Upper lobe of right lung (tissue), 1 donor: ENCODE data around the gene CDH23. TPM values are rescaled to one million over a fixed set of nuclear protein-coding genes. Genes with fewer than 3 reads are reported as not detected.

ENCODE experiments used
- ATAC-seq: fragments of 200-7000 bp; cut with Tn5 transposase; one replicate; pipeline ENCODE4 v1.9.1; 2020; ENCODE audit warnings: mild to moderate bottlenecking, moderate library complexity
- DNase-seq: peaks from one replicate; pipeline ENCODE4 v3.0.0-alpha.2; 2020
- H3K27ac ChIP-seq: fragments of 200-600 bp; one replicate; pipeline ENCODE4 v1.8.0; 2022
- H3K27me3 ChIP-seq: fragments of 200-600 bp; one replicate; pipeline ENCODE4 v1.8.0; 2022; ENCODE audit warnings: mild to moderate bottlenecking
- H3K36me3 ChIP-seq: fragments of 200-600 bp; one replicate; pipeline ENCODE4 v1.8.0; 2022
- H3K4me1 ChIP-seq: fragments of 200-600 bp; one replicate; pipeline ENCODE4 v1.8.0; 2022
- H3K4me3 ChIP-seq: fragments of 200-600 bp; one replicate; pipeline ENCODE4 v1.8.0; 2022; ENCODE audit warnings: mild to moderate bottlenecking
- H3K9me3 ChIP-seq: fragments of 200-600 bp; one replicate; pipeline ENCODE4 v1.8.0; 2022
- intact Hi-C: fragments of 100-400 bp; cut with DNase I; formaldehyde crosslinking; loops from one replicate; pipeline ENCODE4 v1.11.0; 2022
- total RNA-seq: library from RNA; stranded (reverse); fragmentation: NEBNext Ultra II Directional; extraction: Animal tissue kit (Norgen Biotek cat#: 25700); gene quantifications from one replicate; pipeline ENCODE4 v1.2.1, GENCODE V29; 2021
- TF ChIP-seq, protein P1 (sequence below): fragments of 200-600 bp; IDR thresholded peaks from one replicate; pipeline ENCODE4 v1.8.0; 2022; ENCODE audit warnings: antibody characterized with exemption
- donor health status: DM: no; HTN: yes; CAD: no; lungs with severe emphysema.

CDH23 gene
- total RNA-seq, 1 donor from 2014 or later, result 10.9 TPM

DNA sequence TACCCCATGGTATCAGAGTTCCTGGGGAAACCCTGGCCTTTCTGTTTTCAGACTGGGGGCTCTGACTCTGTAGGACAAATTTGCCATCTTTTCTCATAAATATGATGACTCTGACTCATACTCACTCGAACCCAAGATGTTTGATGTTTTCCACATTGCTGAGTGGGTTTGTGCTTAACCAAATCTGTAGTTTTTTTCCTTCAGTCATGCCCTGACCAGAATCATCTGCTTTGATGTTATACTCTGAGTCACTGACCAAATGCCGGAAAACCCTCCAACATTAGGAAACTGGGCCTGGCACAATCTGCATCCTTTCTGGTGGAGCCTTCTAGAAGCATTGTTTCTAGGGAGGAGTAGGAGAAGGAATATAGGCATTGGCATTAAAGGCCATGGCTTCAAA, 204.1 kb downstream of the CDH23 start:
- H3K27ac ChIP-seq, result no peak overlapping the region
- no peaks in the 10 kb centered on the region for H3K36me3 ChIP-seq
- no peak overlapping the region for H3K4me3 ChIP-seq
- no peaks in the 10 kb centered on the region for H3K9me3 ChIP-seq
- intact Hi-C loops, result no loop called here
- TF ChIP-seq, protein P1, sequence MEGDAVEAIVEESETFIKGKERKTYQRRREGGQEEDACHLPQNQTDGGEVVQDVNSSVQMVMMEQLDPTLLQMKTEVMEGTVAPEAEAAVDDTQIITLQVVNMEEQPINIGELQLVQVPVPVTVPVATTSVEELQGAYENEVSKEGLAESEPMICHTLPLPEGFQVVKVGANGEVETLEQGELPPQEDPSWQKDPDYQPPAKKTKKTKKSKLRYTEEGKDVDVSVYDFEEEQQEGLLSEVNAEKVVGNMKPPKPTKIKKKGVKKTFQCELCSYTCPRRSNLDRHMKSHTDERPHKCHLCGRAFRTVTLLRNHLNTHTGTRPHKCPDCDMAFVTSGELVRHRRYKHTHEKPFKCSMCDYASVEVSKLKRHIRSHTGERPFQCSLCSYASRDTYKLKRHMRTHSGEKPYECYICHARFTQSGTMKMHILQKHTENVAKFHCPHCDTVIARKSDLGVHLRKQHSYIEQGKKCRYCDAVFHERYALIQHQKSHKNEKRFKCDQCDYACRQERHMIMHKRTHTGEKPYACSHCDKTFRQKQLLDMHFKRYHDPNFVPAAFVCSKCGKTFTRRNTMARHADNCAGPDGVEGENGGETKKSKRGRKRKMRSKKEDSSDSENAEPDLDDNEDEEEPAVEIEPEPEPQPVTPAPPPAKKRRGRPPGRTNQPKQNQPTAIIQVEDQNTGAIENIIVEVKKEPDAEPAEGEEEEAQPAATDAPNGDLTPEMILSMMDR, result no peak
- DNase-seq, result no peak
- H3K27me3 ChIP-seq, result no peaks in the 10 kb centered on the region
- ATAC-seq, result no peak
- peaks cover 15% of the 10 kb centered on the region for H3K4me1 ChIP-seq

DNA sequence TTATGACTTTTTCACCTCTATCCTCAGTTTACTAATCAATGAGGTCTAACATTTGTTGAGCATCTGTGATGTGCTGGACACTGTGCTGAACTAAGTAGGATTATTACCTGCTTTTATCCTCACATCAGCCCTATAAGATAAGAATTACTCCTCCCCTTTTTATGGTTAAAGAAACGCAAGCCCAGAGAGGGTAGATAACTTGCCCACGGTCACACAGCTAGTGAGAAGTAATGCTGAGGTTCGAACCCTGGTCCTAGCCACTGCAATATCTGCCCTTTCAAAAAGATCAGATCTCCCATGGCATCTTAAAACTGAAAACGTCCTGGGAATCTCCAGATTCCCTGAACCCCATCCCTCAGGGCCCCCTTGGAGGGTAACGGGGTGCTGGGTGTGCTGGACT, 204.6 kb downstream of the CDH23 start:
- Histone ChIP-seq H3K9me3 (no peaks in the 10 kb centered on the region), H3K4me1 (peaks cover 15% of the 10 kb centered on the region), H3K27me3 (no peaks in the 10 kb centered on the region), H3K27ac (no peak overlapping the region), H3K36me3 (no peaks in the 10 kb centered on the region), H3K4me3 (no peak overlapping the region)
- intact Hi-C loops, result no loop called here
- DNase-seq (no peak), ATAC-seq (no peak)
- TF ChIP-seq, protein P1, result no peak

DNA sequence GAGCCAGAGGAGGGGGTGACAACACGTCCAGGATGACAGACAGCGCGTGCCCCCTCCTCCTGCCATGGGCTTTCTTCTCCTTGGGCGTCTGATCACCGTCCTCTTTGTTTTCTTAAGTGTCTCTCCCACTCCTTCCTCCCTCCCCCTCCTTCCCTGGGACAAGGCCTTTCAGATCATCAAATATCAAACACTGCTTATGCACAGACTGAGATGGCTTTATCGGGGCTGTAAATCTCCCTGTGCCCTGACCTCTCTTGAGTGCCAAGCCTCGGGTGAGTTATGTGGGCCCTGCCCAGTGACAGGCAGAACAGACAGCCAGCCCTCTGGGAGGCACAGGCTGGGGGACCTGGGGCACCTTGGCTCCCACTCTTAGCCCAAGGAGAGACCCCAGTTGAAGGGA, 206.4 kb downstream of the CDH23 start:
- no peaks in the 10 kb centered on the region for H3K27me3 ChIP-seq
- ATAC-seq (no peak), DNase-seq (no peak)
- no peaks in the 10 kb centered on the region for H3K9me3 ChIP-seq
- intact Hi-C loops, result no loop called here
- TF ChIP-seq, protein P1, result no peak
- no peaks in the 10 kb centered on the region for H3K36me3 ChIP-seq
- peaks cover 6% of the 10 kb centered on the region for H3K4me1 ChIP-seq
- H3K27ac ChIP-seq, result no peak overlapping the region
- H3K4me3 ChIP-seq, result no peak overlapping the region

DNA sequence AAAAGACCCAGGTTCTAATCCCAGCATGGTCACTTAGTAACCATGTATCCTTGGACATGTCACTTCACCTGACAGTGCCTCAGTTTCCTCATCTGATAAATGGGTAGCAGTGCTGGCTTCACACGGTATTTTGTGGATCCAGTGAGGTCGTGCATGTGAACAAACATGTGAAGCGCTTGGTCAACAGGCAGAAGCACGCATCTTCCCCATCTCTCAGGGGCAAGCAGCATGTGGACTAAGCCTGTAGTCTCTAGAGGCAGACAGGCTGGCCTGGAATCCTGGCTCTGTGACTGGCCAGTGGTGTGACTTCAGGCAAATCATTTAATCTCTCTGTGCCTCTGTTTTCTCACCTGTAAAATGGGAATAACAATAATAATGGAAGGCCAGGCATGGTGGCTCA, 207.0 kb downstream of the CDH23 start:
- Histone ChIP-seq H3K4me1 (peaks cover under 1% of the 10 kb centered on the region), H3K27me3 (no peaks in the 10 kb centered on the region), H3K9me3 (no peaks in the 10 kb centered on the region), H3K36me3 (no peaks in the 10 kb centered on the region), H3K4me3 (no peak overlapping the region), H3K27ac (no peak overlapping the region)
- no peak for ATAC-seq
- no peak for DNase-seq
- TF ChIP-seq, protein P1, result no peak
- intact Hi-C loops, result no loop called here

DNA sequence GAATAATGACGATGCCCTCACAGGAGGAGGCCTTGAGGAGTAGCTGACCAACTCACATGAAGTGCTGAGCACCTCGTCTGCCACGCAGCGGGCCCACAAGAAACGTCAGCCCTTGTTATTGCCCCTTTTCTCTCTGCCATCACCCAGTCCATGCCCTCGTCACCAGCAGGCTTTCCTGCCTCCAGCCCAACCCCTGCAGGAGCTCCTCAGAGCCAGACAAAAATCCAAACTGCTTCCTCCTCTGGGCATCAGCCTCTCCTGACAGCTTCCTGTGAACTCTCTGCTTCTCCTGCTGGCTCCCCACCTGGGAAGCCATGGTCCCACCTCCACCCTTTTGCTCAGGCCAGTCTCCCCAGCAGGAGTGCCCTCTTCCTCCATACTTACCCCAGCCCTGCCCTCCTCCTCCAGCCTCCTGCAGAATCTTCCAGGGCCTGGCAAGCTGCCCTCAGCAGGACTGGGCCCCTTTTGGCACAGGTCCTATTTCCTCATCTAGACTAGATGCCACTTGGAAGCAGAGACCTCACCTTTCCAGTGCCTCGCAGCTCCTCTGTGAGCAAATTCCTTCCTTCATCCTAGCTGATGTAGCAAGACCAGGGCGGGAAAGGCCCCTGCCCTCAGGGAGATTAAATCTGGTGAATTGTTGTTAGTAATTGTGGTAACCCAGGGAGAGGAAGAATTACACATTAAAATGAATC, 207.8 kb downstream of the CDH23 start:
- no peaks in the 10 kb centered on the region for H3K36me3 ChIP-seq
- DNase-seq (no peak), ATAC-seq (no peak)
- no peaks in the 10 kb centered on the region for H3K4me1 ChIP-seq
- intact Hi-C loops, result no loop called here
- H3K9me3 ChIP-seq, result no peaks in the 10 kb centered on the region
- TF ChIP-seq, protein P1, result no peak
- no peak overlapping the region for H3K4me3 ChIP-seq
- H3K27ac ChIP-seq, result no peak overlapping the region
- H3K27me3 ChIP-seq, result no peaks in the 10 kb centered on the region
